BLaER1 (cell line): ENCODE results near the gene HIVEP3.

ENCODE experiments used
- H3K27ac ChIP-seq: shearing (Covaris generic); formaldehyde crosslinking; 2 replicates; pipeline ENCODE4 v1.8.1; 2022
- H3K27me3 ChIP-seq: shearing (Covaris generic); formaldehyde crosslinking; 2 replicates; pipeline ENCODE4 v1.8.1; 2022
- H3K36me3 ChIP-seq: shearing (Covaris generic); formaldehyde crosslinking; 2 replicates; pipeline ENCODE4 v1.8.1; 2022
- H3K4me1 ChIP-seq: shearing (Covaris generic); formaldehyde crosslinking; 2 replicates; pipeline ENCODE4 v1.8.1; 2022
- H3K4me2 ChIP-seq: shearing (Covaris generic); formaldehyde crosslinking; 2 replicates; pipeline ENCODE4 v1.8.1; 2022
- H3K4me3 ChIP-seq: shearing (Covaris generic); formaldehyde crosslinking; 2 replicates; pipeline ENCODE4 v1.8.1; 2022
- H3K9ac ChIP-seq: shearing (Covaris generic); formaldehyde crosslinking; 2 replicates; pipeline ENCODE4 v1.8.1; 2022
- H3K9me3 ChIP-seq: shearing (Covaris generic); formaldehyde crosslinking; 2 replicates; pipeline ENCODE4 v1.8.1; 2022
- H4K20me1 ChIP-seq: shearing (Covaris generic); formaldehyde crosslinking; 2 replicates; pipeline ENCODE4 v1.8.1; 2022
- Cebpa-rat ChIP-seq: shearing (Covaris generic); IDR thresholded peaks from 2 replicates; pipeline ENCODE4 v1.8.1; 2022

The HIVEP3 gene

GRCh38 chr1:41467673-41468072, 451.0 kb downstream of the HIVEP3 start:
- Histone ChIP-seq H3K36me3 (no peaks in the 10 kb centered on the region), H3K4me2 (peak overlapping the region; percentile 78), H4K20me1 (no peaks in the 10 kb centered on the region), H3K4me1 (peaks cover 50% of the 10 kb centered on the region), H3K9me3 (no peaks in the 10 kb centered on the region), H3K4me3 (no peak overlapping the region), H3K27ac (peak overlapping the region; percentile 53), H3K27me3 (no peaks in the 10 kb centered on the region), H3K9ac (no peak overlapping the region)
- no peak for TF ChIP-seq Cebpa-rat

DNA sequence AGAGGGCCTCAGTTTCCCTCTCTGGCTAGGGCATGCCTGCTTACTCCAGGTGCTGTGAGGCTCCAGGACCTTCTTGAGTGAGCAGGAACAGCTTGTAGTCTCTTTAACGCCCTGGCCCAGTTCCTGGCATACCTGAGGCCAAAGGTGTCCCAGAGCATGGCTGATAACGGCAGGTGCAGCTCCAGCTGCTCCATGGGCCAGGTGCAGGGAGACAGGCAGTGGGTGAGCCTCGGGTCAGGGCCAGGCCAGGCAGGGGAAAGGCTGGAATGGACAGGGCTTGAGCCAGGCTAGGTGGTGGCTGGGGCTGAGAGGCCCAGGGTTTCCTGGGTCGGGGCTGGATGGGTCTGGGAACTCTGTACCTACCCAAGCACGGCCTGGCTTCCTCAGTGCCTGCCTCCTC, 452.6 kb downstream of the HIVEP3 start:
- no peaks in the 10 kb centered on the region for H4K20me1 ChIP-seq
- no peaks in the 10 kb centered on the region for H3K9me3 ChIP-seq
- no peaks in the 10 kb centered on the region for H3K27me3 ChIP-seq
- H3K9ac ChIP-seq: no peak overlapping the region
- H3K4me2 ChIP-seq: peak overlapping the region; percentile 78
- peak overlapping the region; percentile 53 for H3K27ac ChIP-seq
- TF ChIP-seq Cebpa-rat: no peak
- peaks cover 50% of the 10 kb centered on the region for H3K4me1 ChIP-seq
- no peaks in the 10 kb centered on the region for H3K36me3 ChIP-seq
- no peak overlapping the region for H3K4me3 ChIP-seq

GRCh38 chr1:41465741-41466140, 453.0 kb downstream of the HIVEP3 start:
- Histone ChIP-seq H3K4me1 (peaks cover 50% of the 10 kb centered on the region), H3K27ac (peak overlapping the region; percentile 53; the same call in 1 of the 2 replicates), H3K9me3 (no peaks in the 10 kb centered on the region), H3K36me3 (no peaks in the 10 kb centered on the region), H3K9ac (no peak overlapping the region), H3K4me3 (no peak overlapping the region), H3K27me3 (no peaks in the 10 kb centered on the region), H3K4me2 (peak overlapping the region; percentile 78; the same call in 1 of the 2 replicates), H4K20me1 (no peaks in the 10 kb centered on the region)
- TF ChIP-seq Cebpa-rat: no peak

DNA sequence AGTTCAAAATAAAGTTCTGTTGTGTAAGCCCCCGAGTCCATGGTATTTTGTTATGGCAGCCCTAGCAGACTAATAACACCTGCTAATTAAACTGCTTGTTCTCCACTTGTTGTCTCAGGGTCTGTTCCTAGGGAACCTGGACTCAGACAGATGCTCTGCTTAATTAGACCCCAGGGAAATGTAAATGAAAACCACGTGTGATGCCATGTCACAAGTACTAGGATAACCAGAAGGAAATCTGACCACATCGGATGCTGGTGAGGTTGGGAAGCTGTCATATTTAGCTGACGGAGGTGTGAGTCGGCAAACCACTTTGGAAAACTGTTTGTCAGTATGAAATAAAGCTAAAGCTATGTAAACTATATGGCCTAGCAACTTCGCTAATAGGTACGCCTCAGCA, 453.8 kb downstream of the HIVEP3 start:
- H3K9ac ChIP-seq: no peak overlapping the region
- TF ChIP-seq Cebpa-rat: no peak

GRCh38 chr1:41463516-41463915, 455.2 kb downstream of the HIVEP3 start:
- TF ChIP-seq Cebpa-rat: no peak
- Histone ChIP-seq H3K36me3 (no peaks in the 10 kb centered on the region), H3K4me3 (no peak overlapping the region), H3K9me3 (no peaks in the 10 kb centered on the region), H3K4me2 (no peak overlapping the region), H3K27me3 (no peaks in the 10 kb centered on the region), H4K20me1 (no peaks in the 10 kb centered on the region), H3K4me1 (peaks cover 28% of the 10 kb centered on the region), H3K9ac (no peak overlapping the region), H3K27ac (no peak overlapping the region)

More for the DNA sequence above, 453.8 kb downstream of the HIVEP3 start:
- no peak overlapping the region for H3K4me2 ChIP-seq
- H3K27ac ChIP-seq: no peak overlapping the region
- no peaks in the 10 kb centered on the region for H4K20me1 ChIP-seq
- no peak overlapping the region for H3K4me3 ChIP-seq
- no peaks in the 10 kb centered on the region for H3K36me3 ChIP-seq
- no peaks in the 10 kb centered on the region for H3K27me3 ChIP-seq
- H3K4me1 ChIP-seq: peaks cover 41% of the 10 kb centered on the region
- no peaks in the 10 kb centered on the region for H3K9me3 ChIP-seq

GRCh38 chr1:41462680-41463004, 456.1 kb downstream of the HIVEP3 start:
- H3K9me3 ChIP-seq: no peaks in the 10 kb centered on the region
- no peak overlapping the region for H3K4me2 ChIP-seq
- no peak for TF ChIP-seq Cebpa-rat
- H4K20me1 ChIP-seq: no peaks in the 10 kb centered on the region
- H3K36me3 ChIP-seq: no peaks in the 10 kb centered on the region
- no peak overlapping the region for H3K9ac ChIP-seq
- H3K27ac ChIP-seq: no peak overlapping the region
- no peaks in the 10 kb centered on the region for H3K27me3 ChIP-seq
- peaks cover 19% of the 10 kb centered on the region for H3K4me1 ChIP-seq
- H3K4me3 ChIP-seq: no peak overlapping the region

GRCh38 chr1:41461790-41462679, 456.7 kb downstream of the HIVEP3 start:
- Histone ChIP-seq H3K9me3 (no peaks in the 10 kb centered on the region), H3K9ac (no peak overlapping the region), H3K4me2 (no peak overlapping the region), H3K4me1 (peaks cover 13% of the 10 kb centered on the region), H3K27ac (no peak overlapping the region), H3K27me3 (no peaks in the 10 kb centered on the region), H3K4me3 (no peak overlapping the region), H4K20me1 (no peaks in the 10 kb centered on the region), H3K36me3 (no peaks in the 10 kb centered on the region)
- TF ChIP-seq Cebpa-rat: no peak

- Histone ChIP-seq H3K27me3 (no peaks in the 10 kb centered on the region), H3K9me3 (no peaks in the 10 kb centered on the region), H3K27ac (no peak overlapping the region), H4K20me1 (no peaks in the 10 kb centered on the region), H3K4me3 (no peak overlapping the region), H3K36me3 (no peaks in the 10 kb centered on the region), H3K4me2 (no peak overlapping the region), H3K9ac (no peak overlapping the region), H3K4me1 (no peaks in the 10 kb centered on the region)
- TF ChIP-seq Cebpa-rat: no peak
Measured at GRCh38 chr1:41456847-41457540, 461.7 kb downstream of the HIVEP3 start.
